Coronary artery (tissue), 2 donors: Measurements from ENCODE around the gene PTMA.

Source experiments
- DNase-seq: peaks from one replicate; pipeline ENCODE4 v3.0.0-alpha.2; 2017; ENCODE audit warnings: low spot score
- H3K27ac ChIP-seq, 2 donors: fragments of 200-600 bp; sonication (generic); one replicate each; pipeline ENCODE4 v1.5.1; 2016 to 2019
- H3K4me3 ChIP-seq: fragments of 200-600 bp; sonication (generic); 2 replicates; pipeline ENCODE4 v1.5.1; 2016; ENCODE audit warnings: mild to moderate bottlenecking, moderate library complexity
- TF ChIP-seq, protein P1 (sequence below): fragments of 200-600 bp; sonication (generic); IDR thresholded peaks from one replicate; pipeline ENCODE4 v1.5.1; 2019; ENCODE audit warnings: antibody characterized with exemption

Gene PTMA

DNA sequence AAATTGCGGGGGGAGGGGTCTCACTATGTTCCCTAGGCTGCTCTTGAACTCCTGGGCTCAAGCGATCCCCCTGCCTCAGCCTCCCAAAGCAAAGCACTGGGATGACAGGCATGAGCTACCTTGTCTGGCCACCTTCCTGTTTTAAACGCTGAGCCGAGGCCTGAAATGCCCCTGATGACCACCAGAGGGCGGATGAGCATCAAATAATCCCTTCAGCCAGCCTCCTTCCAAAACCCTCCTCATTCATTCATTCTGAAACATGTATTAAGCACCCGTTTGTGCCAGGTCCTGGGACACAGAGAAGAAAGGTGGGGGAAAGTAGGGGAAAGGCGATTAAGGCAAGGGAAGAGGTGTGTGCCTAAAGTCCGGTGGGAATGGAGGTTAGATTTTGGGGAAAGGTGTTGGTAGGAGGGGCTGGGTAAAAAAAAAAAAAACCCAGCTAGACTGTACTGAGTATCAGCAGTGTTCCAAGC, 30.7 kb upstream of the PTMA start:
- H3K27ac ChIP-seq = no peak overlapping the region
- no peak overlapping the region for H3K4me3 ChIP-seq
- DNase-seq = no peak
- TF ChIP-seq, protein P1, sequence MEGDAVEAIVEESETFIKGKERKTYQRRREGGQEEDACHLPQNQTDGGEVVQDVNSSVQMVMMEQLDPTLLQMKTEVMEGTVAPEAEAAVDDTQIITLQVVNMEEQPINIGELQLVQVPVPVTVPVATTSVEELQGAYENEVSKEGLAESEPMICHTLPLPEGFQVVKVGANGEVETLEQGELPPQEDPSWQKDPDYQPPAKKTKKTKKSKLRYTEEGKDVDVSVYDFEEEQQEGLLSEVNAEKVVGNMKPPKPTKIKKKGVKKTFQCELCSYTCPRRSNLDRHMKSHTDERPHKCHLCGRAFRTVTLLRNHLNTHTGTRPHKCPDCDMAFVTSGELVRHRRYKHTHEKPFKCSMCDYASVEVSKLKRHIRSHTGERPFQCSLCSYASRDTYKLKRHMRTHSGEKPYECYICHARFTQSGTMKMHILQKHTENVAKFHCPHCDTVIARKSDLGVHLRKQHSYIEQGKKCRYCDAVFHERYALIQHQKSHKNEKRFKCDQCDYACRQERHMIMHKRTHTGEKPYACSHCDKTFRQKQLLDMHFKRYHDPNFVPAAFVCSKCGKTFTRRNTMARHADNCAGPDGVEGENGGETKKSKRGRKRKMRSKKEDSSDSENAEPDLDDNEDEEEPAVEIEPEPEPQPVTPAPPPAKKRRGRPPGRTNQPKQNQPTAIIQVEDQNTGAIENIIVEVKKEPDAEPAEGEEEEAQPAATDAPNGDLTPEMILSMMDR = peak; percentile 76

GRCh38 chr2:231679908-231680284, 28.4 kb upstream of the PTMA start:
- H3K4me3 ChIP-seq = no peak overlapping the region
- TF ChIP-seq, protein P1 = no peak
- DNase-seq = no peak
- H3K27ac ChIP-seq = peak overlapping the region in 1 of 2 donors; percentile 82

- no peak for DNase-seq
- H3K27ac ChIP-seq = peak overlapping the region; percentile 82 to 86
- TF ChIP-seq, protein P1 = no peak
- H3K4me3 ChIP-seq = peak overlapping the region; percentile 75
These were observed 27.9 kb upstream of the PTMA start for GRCh38 chr2:231680285-231680991.

- DNase-seq = peak; percentile 89
- Histone ChIP-seq H3K4me3 (peak overlapping the region; percentile 75), H3K27ac (peak overlapping the region; percentile 82 to 86)
- TF ChIP-seq, protein P1 = no peak
These were observed 27.1 kb upstream of the PTMA start for GRCh38 chr2:231680992-231681852.

- H3K4me3 ChIP-seq = no peak overlapping the region
- H3K27ac ChIP-seq = no peak overlapping the region
- TF ChIP-seq, protein P1 = no peak
- no peak for DNase-seq
These were observed 25.6 kb upstream of the PTMA start for GRCh38 chr2:231682603-231683291.

GRCh38 chr2:231683292-231684235, 24.8 kb upstream of the PTMA start:
- Histone ChIP-seq H3K4me3 (no peak overlapping the region), H3K27ac (no peak overlapping the region)
- TF ChIP-seq, protein P1 = no peak
- DNase-seq = no peak
